ENCODE measurements around the gene MATN1.

Gene MATN1

GRCh38 chr1:30661311-30661710 lies 62.1 kb downstream of the MATN1 start:
- DNase-seq (ENCODE audit: low read depth), result no peak
